Loucy (cell line): ENCODE data around the gene BRWD1.

Experiments used
- EZH2phosphoT487 ChIP-seq: fragments of 200-600 bp; IDR thresholded peaks from 2 replicates; pipeline ENCODE4 v1.6.1; 2018; ENCODE audit warnings: antibody characterized with exemption, mild to moderate bottlenecking, moderate library complexity, borderline replicate concordance
- TF ChIP-seq, protein P1 (sequence below): fragments of 200-600 bp; sonication (generic); conservative IDR thresholded peaks from 2 replicates; pipeline ENCODE4 v1.5.1; 2014; ENCODE audit warnings: mild to moderate bottlenecking, antibody characterized with exemption, low read length

DNA sequence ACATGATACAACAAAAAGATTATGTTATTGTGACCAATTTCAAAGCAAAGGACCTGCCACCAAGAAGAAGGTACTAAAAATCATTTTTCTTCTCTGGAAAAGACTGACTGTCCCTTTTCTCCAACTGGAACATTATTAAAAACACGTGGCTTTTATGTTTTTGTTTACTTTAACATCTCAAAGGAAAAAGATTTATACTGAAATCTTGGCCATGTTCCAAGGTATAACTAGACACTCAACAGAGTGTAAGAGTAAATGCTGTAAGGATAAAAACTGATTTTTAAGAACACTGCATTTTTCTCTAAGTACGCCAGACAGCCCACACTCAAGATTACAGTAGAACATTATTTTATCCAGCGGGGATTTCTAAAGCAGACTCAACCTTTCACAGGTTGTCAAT is 62.1 kb downstream of the BRWD1 start:
- TF ChIP-seq, protein P1, sequence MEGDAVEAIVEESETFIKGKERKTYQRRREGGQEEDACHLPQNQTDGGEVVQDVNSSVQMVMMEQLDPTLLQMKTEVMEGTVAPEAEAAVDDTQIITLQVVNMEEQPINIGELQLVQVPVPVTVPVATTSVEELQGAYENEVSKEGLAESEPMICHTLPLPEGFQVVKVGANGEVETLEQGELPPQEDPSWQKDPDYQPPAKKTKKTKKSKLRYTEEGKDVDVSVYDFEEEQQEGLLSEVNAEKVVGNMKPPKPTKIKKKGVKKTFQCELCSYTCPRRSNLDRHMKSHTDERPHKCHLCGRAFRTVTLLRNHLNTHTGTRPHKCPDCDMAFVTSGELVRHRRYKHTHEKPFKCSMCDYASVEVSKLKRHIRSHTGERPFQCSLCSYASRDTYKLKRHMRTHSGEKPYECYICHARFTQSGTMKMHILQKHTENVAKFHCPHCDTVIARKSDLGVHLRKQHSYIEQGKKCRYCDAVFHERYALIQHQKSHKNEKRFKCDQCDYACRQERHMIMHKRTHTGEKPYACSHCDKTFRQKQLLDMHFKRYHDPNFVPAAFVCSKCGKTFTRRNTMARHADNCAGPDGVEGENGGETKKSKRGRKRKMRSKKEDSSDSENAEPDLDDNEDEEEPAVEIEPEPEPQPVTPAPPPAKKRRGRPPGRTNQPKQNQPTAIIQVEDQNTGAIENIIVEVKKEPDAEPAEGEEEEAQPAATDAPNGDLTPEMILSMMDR: no peak
- no peak for TF ChIP-seq EZH2phosphoT487
